HS-27A (cell line): ENCODE data around the gene PRR5L.
"Not testable (repeated sequence)": the region's sequence is repeated elsewhere in the genome, so short reads cannot be mapped to it uniquely, and the experiment has no call there.

ENCODE experiments used
- DNase-seq: peaks from one replicate; pipeline ENCODE4 v3.0.0-alpha.2; 2012; ENCODE audit warnings: low read depth, missing footprints

The PRR5L gene

GRCh38 chr11:36281850-36282249, 14.2 kb upstream of the PRR5L start:
- DNase-seq: no peak

GRCh38 chr11:36282926-36283325, 13.2 kb upstream of the PRR5L start:
- no peak for DNase-seq

GRCh38 chr11:36288442-36289225, 7.5 kb upstream of the PRR5L start:
- DNase-seq: no peak

GRCh38 chr11:36289226-36289852, 6.7 kb upstream of the PRR5L start, which contains the start of gene COMMD9:
TSS of gene COMMD9 (minus strand) at chr11:36289424. CDS start at chr11:36289412, 12 bp downstream.
- peak; percentile 82 for DNase-seq

- DNase-seq: no peak
Observed at GRCh38 chr11:36292311-36292722, 3.8 kb upstream of the PRR5L start.

GRCh38 chr11:36296884-36297543, 926 bp downstream of the PRR5L start:
- no peak for DNase-seq

GRCh38 chr11:36300650-36301049, 4.6 kb downstream of the PRR5L start:
- DNase-seq: no peak

- no peak for DNase-seq
Observed at GRCh38 chr11:36304351-36304750, 8.3 kb downstream of the PRR5L start.

GRCh38 chr11:36305047-36305446, 9.0 kb downstream of the PRR5L start:
- no peak for DNase-seq

GRCh38 chr11:36306888-36307287, 10.8 kb downstream of the PRR5L start:
- no peak for DNase-seq

- no peak for DNase-seq
Observed at GRCh38 chr11:36308577-36308976, 12.5 kb downstream of the PRR5L start.

GRCh38 chr11:36309779-36310178, 13.7 kb downstream of the PRR5L start:
- DNase-seq: no peak

GRCh38 chr11:36311926-36312595, 16.0 kb downstream of the PRR5L start:
- DNase-seq: no peak

- DNase-seq: no peak
Observed at GRCh38 chr11:36312611-36313472, 16.8 kb downstream of the PRR5L start.

GRCh38 chr11:36313750-36314433, 17.8 kb downstream of the PRR5L start:
- DNase-seq: no peak

GRCh38 chr11:36314434-36314767, 18.3 kb downstream of the PRR5L start:
- DNase-seq: no peak

- DNase-seq: no peak
Observed at GRCh38 chr11:36316049-36316448, 20.0 kb downstream of the PRR5L start.

GRCh38 chr11:36317992-36318391, 21.9 kb downstream of the PRR5L start:
- no peak for DNase-seq

- DNase-seq: not testable (repeated sequence)
Observed at GRCh38 chr11:36324956-36325355, 28.9 kb downstream of the PRR5L start.

GRCh38 chr11:36325403-36325802, 29.3 kb downstream of the PRR5L start:
- not testable (repeated sequence) for DNase-seq
